ENCODE results near the gene KIAA0825. TPM values are rescaled to one million over a fixed set of nuclear protein-coding genes. Genes with fewer than 3 reads are reported as not detected.

The KIAA0825 gene
- total RNA-seq, 1 donor: 9.5 TPM

DNA sequence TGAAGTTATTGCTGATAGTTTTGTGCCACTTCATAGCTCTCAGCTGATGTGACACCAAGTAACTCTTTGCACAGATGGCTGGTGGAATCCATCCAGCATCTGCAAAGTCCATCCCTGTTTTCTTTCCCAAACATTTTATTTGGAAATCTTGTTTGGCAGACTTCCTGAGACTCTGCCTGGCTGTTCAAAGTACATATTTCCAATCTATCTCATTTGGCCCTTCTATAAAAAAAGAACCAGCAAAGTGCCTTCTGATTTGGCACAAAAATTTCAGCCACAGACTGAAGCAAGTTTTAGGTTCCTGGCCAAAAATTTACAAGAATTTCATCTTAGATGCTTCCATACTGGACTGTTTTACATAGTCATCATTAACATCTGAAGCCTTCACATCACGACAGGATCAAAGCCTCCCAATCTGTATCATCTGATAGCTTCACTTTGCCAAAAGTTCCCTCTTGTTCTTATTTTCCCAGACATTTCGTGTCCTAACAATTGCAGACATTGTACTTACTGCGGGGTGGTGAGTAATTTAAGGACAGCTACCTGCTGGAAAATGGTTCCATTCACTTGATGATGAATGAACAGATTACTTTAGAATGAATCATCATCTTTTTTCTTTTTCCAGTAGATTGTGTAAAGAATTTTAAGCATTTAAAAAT lies 377.3 kb downstream of the KIAA0825 start:
- DNase-seq (ENCODE audit: low read depth): peak; percentile 42
- H3K4me3 ChIP-seq (ENCODE audit: low read depth, low read length): no peak overlapping the region
- TF ChIP-seq, protein P1, sequence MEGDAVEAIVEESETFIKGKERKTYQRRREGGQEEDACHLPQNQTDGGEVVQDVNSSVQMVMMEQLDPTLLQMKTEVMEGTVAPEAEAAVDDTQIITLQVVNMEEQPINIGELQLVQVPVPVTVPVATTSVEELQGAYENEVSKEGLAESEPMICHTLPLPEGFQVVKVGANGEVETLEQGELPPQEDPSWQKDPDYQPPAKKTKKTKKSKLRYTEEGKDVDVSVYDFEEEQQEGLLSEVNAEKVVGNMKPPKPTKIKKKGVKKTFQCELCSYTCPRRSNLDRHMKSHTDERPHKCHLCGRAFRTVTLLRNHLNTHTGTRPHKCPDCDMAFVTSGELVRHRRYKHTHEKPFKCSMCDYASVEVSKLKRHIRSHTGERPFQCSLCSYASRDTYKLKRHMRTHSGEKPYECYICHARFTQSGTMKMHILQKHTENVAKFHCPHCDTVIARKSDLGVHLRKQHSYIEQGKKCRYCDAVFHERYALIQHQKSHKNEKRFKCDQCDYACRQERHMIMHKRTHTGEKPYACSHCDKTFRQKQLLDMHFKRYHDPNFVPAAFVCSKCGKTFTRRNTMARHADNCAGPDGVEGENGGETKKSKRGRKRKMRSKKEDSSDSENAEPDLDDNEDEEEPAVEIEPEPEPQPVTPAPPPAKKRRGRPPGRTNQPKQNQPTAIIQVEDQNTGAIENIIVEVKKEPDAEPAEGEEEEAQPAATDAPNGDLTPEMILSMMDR (IDR thresholded peaks at IDR 0.05; ENCODE audit: insufficient read depth, low read depth, low read length): no peak

DNA sequence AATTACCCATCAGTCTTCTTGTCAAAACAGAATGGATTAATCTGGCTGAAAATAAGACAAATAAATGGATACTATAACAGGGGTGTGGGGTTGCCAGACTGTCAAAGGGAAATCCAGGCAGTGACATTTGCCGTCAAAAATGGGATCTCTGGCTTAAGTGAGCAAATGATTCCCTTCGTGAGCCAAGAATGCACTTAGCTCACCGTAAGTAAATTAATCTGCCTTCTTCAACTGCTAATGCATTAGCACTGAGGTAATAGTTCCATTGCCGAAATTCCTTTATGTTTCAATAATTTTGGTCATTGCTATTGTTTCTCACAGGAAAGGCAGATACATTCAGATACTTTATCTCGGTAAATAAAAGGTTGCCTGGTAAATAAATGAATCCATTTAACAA lies 377.8 kb downstream of the KIAA0825 start:
- H3K4me3 ChIP-seq (ENCODE audit: low read depth, low read length): no peak overlapping the region
- peak; percentile 10 for DNase-seq (ENCODE audit: low read depth)
- TF ChIP-seq, protein P1 (IDR thresholded peaks at IDR 0.05; ENCODE audit: insufficient read depth, low read depth, low read length): no peak

DNA sequence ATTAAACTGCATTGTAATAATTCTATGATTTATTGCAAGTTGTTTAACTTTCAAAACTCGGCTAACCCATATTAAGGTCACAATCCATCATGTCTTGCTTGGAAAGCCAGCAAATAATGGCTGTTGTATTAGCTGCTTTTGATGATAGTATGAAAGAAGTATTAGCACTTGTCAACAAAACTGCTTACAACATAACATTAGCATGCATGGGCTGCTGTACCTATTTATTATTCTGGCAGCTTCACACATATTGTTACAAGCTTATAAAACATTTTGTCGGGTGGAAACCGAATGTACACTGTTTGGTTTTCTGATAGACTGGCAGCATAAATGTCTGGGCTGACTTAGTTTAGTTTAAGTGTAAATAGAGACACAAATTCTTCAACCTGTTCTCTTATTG lies 378.3 kb downstream of the KIAA0825 start:
- DNase-seq (ENCODE audit: low read depth): no peak
- TF ChIP-seq, protein P1 (IDR thresholded peaks at IDR 0.05; ENCODE audit: insufficient read depth, low read depth, low read length): no peak
- H3K4me3 ChIP-seq (ENCODE audit: low read depth, low read length): no peak overlapping the region

DNA sequence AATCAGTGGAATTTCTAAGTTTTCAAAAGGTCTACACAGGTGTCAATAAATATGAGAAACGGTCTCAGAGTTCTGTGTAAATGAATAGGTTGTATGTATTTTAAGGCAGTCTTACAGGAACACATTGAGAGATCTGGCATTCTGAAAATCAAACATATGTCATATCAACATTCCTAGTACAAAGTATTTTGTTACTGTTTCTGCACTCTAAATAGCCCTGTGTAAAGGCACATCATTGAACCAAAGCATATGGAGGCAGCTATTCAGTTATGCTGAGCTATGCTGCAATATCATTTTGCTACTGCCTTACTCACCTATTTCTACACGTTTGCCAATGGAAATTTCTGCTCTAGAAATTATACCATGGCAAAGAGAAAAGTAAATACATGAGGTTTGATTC lies 379.1 kb downstream of the KIAA0825 start:
- TF ChIP-seq, protein P1 (IDR thresholded peaks at IDR 0.05; ENCODE audit: insufficient read depth, low read depth, low read length): no peak
- no peak overlapping the region for H3K4me3 ChIP-seq (ENCODE audit: low read depth, low read length)
- no peak for DNase-seq (ENCODE audit: low read depth)

DNA sequence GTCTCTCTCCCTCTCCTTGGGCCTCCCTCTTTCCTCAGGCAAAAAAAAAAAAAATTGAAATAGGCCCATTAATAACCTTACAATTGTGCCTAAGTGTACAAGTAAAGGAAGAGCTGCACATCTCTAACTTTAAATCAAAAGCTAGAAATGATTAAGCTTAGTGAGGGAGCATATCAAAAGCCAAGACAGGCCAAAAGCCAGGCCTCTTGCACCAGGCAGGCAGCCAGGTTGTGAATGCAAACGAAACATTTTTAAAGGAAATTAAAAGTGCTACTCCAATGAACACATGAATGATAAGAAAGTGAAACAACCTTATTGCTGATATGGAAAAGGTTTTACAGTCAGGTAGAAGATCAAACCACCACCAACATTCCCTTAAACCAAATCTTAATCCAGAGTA lies 383.4 kb downstream of the KIAA0825 start:
- TF ChIP-seq, protein P1 (IDR thresholded peaks at IDR 0.05; ENCODE audit: insufficient read depth, low read depth, low read length): no peak
- H3K4me3 ChIP-seq (ENCODE audit: low read depth, low read length): no peak overlapping the region
- no peak for DNase-seq (ENCODE audit: low read depth)

DNA sequence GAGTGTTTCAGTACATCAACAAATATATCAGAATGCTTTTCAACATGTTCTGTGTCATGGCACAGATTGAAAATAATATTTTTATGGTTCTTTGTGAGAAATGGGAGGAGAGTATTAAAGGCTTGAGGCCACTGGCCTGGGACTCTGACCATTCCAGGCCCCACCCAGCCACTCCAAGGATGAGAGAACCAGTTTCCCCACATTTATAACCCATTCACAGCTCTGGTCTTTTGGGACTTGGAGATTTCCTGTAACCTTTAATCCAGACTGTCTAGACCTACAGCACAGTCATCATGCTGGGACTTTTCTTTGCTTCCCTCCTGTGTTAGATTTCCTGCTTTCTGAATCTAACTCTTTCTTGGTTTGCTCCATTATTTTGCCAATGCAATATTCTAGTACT lies 389.6 kb downstream of the KIAA0825 start:
- H3K4me3 ChIP-seq (ENCODE audit: low read depth, low read length): no peak overlapping the region
- DNase-seq (ENCODE audit: low read depth): no peak
- TF ChIP-seq, protein P1 (IDR thresholded peaks at IDR 0.05; ENCODE audit: insufficient read depth, low read depth, low read length): no peak

DNA sequence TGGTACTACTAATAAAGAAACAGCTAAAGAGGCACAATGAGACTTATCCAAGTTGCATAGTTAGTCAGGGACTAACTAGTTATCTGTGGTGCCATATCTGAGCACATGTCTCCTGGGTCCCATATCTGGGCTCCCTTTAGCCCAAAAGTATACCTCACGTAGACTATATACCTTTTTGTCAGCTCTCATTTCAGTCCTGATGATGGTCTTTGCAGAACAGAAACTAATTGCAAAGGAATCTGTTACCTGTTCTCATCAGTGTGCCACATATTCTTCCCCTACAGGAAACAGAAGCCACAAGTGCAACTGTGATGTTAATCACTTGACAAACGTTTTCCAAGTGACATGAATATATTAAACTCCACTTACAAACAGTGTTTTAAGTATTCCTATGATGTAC lies 395.2 kb downstream of the KIAA0825 start:
- TF ChIP-seq, protein P1 (IDR thresholded peaks at IDR 0.05; ENCODE audit: insufficient read depth, low read depth, low read length): no peak
- no peak for DNase-seq (ENCODE audit: low read depth)
- no peak overlapping the region for H3K4me3 ChIP-seq (ENCODE audit: low read depth, low read length)

Measured in fibroblast of villous mesenchyme (primary cell).